HG02973 (cell line): ENCODE results near the gene TXNDC9.
"Not testable (repeated sequence)": the region's sequence is repeated elsewhere in the genome, so short reads cannot be mapped to it uniquely, and the experiment has no call there.

Experiments used
- ATAC-seq: cut with Tn5 transposase; IDR thresholded peaks from one replicate; pipeline ENCODE4 v1.9.1; 2021; ENCODE audit warnings: moderate library complexity; ENCODE audit not compliant: unreplicated experiment

The TXNDC9 gene, protein sequence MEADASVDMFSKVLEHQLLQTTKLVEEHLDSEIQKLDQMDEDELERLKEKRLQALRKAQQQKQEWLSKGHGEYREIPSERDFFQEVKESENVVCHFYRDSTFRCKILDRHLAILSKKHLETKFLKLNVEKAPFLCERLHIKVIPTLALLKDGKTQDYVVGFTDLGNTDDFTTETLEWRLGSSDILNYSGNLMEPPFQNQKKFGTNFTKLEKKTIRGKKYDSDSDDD

DNA sequence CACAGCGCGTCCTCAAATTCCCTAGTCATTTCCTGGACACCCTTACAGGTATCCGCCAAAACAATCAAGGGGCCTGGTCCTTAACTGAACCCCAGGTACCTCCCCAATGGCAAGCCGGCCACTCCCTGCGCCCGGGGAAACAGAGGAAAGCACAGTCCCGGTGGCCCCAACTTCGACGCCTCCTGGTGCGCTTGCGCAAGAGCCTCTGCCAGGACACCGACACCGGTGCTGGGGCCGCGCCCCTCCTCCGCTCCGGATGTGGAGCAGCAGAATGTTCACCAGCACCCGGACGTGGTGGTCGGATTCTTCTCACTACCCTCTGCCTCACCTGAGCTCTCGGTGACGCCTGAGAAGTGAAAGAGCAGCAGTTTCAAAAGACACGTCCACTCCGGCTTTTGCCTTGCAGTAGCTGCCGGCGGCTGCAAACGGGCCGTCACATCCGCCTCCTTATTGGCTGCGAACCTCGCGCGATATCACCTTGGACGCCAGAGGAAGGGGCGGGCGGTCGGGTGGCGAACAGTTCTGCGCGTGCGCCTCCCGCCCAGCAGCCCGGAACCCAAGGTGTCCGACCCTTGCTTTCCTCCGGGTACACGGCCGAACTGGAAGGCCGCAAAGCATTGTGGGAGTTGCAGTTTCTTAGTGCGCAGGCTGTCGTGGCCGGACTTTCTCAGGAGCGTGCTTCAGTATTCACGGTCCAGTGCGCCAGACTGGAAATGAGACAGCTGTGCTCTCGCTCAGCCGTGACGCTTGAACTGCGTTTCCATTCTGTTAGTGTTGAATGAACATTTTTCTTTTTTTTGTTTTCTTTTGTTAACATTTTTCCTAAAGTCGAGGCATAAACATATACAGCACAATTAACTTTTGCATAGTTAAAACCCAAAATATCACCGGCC lies at the start of gene TXNDC9:
Gene TXNDC9 (minus strand): TSS at position 423 of the 893 bp plus-strand sequence. CDS start 3,123 bp downstream, outside the sequence.
- ATAC-seq = peak; percentile 65

DNA sequence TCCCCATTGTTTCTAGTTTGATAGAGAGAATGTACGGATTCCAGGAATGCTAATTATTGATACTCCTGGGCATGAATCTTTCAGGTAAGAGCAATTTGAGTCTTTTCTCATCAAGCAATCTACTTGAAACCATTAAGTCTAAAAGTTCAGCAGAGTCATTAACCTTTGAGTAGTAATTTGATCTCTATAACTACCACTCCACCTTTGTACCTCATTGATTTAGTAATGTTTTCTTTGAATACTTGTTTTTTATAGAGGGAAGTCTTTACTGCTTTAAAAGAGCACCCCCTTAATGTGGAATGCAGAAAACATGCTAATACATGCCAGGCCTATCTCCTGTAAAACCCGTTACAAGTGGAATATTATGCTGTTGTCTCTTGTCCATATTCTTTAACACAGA lies 46.0 kb upstream of the TXNDC9 start:
- no peak for ATAC-seq

DNA sequence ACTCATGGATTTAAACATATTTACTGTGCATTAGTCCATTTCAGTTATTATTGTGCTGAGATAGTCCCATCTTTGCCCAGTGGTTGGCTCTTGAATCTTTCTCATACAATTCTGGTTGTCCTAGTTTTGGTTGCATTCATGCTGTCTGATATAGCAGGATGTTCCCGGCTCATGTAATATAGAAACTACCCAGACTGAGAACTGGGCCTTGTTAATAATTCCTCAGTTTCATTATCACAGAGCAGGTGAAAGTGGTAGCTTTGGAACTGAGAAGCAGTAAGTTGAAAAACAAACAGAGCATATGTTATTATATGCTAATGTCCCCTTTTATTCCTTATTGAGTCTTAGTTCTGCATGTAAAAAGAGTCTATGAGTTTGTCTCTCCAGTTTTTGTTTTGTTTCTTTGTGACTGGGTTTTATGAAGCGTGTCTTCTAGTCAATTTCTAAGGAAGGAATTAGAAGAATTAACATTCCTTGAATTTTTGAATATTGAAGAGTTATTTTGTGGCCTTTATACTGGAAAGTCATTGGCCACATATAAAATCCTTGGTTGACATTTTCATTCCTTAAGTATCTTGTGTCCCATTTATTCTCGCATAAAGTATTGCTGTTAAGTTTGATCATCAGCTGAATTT lies 44.4 kb upstream of the TXNDC9 start:
- ATAC-seq = peak; percentile 56

DNA sequence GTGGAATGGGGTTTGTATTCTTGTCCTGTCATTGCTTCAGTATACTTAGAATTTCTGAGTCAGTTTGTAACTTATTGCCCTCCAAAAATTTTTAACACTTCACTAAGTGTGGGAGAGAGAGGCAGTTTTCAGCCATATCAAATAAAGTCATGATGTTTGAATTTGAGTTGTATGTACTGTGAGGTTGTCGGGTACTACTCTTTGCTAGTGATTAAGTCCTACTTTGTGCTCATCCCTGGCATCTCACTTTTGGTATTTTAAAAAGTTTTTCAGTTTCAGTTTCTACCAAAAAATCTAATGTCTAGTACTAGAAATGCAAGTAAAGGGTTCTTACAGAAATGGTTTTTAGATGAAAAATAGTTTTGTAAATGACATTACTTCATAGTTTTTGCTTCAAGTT lies 41.7 kb upstream of the TXNDC9 start:
- ATAC-seq = no peak

DNA sequence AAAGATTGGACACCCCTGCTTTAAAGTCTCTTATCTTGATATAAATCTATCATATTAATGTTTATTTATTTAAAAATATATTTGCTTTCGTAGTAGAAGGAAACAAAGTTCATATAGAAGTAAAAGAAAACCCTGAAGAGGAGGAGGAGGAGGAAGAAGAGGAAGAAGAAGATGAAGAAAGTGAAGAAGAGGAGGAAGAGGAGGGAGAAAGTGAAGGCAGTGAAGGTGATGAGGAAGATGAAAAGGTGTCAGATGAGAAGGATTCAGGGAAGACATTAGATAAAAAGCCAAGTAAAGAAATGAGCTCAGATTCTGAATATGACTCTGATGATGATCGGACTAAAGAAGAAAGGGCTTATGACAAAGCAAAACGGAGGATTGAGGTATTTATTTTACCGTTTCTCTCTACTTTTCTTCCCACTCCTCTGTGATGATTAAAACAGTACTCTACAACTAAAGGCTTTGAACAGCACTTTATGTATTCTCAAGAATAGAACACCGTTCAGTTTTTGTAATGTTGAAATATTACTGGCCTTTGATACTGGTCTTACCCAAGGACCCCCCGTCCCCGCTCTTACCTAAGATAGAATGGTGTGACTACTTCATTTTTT lies 40.2 kb upstream of the TXNDC9 start:
- no peak for ATAC-seq

DNA sequence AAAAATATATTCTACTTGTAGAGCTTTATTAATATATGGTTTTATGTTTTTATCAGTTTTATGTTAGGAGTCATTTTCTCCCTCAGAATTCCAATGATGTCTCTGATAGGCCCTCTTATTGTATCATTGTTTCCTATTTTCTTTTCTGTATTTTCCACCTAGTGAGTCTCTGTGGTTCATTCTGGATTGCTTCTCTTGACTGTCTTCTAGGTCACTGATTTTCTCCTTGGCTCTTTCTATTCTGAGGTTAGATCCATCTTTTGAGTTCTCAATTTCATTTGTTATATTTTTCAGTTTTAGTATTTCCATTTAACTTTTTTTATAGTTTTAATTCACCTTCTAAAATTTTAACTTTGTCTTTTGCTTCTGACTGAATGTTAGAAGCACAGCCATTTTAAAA lies 38.6 kb upstream of the TXNDC9 start:
- ATAC-seq = no peak

DNA sequence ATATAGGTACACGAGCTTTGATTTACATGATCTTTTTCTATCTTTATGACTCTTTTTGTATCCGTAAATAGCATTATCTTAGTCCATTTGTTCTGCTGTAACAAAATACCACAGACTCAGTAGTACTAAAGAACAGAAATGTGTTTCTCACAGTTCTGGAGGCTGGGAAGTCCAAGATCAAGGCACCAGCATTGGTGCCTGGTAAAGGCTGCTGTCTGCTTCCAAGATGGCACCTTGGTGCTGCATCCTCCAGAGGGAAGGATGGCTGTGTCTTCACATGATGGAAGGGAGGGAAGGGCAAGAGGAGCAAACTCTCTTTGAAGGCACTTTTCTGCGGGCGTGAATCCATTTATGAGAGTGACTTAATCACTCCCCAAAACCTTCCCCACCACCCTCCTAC lies 37.0 kb upstream of the TXNDC9 start:
- ATAC-seq = no peak

DNA sequence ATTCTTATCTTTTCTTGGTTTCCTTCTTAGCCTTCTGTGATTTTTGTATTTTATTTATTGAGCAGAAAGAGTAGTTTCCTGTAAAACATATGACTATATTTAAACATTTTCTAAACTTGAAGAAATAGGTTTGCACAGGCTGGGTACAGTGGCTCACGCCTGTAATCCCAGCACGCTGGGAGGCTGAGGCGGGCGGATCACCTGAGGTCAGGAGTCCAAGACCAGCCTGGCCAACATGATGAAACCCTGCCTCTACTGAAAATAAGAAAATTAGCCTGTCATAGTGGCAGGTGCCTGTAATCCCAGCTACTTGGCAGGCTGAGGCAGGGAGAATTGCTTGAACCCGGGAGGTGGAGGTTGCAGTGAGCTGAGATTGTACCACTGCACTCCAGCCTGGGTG lies 32.7 kb upstream of the TXNDC9 start:
- ATAC-seq = not testable (repeated sequence)

DNA sequence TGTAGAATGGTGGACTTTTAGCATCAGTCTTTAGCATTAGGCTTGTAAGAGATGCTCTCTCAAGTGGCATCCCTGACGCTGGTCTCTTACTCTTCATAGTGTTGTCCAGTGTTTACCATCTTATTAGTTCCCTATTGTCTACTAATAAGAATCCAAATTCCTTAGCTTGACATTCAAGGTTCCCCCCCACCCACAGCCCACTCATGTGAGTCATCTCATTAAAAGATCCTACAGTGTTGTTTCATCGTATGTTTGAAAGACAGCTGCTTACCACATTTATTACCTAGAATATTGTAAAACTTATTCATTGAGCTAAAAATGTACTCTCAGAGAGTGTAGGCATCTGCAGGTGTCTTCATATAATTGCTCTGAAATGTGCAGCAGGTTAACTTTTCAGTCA lies 29.5 kb upstream of the TXNDC9 start:
- ATAC-seq = no peak

DNA sequence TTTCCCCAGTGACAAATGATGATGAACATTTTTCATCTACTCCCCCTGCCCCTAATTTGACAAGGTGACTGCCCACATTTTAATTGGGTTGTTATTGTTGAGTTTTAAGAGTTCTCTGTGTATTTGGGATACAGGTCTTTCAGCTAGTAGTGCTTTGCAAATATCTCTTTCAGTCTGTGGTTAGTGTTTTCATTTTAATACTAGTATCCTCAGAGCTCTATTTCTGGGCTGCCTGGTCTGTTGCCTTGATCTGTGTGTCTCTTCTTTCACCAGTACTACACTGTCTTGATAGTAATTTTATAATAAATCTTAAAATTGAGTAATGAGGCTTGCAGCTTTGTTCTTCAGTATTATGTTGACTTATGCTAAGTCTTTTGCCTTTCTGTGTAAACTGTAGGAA lies 20.7 kb upstream of the TXNDC9 start:
- ATAC-seq = no peak

DNA sequence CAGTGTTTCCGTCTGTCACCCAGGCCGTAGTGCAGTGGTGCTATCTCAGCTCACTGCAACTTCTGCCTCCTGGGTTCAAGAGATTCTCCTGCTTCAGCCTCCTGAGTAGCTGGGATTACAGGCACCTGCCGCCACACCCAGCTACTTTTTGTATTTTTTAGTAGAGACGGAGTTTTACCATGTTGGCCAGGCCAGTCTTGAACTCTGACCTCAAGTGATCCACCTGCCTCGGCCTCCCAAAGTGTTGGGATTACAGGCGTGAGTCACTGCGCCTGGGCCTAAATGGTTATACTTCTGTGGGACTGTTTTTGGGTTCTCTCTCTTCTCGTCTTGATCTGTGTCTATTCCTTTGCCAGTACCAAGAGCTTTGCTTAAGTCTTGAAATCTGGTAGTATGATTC lies 18.7 kb upstream of the TXNDC9 start:
- ATAC-seq = not testable (repeated sequence)

DNA sequence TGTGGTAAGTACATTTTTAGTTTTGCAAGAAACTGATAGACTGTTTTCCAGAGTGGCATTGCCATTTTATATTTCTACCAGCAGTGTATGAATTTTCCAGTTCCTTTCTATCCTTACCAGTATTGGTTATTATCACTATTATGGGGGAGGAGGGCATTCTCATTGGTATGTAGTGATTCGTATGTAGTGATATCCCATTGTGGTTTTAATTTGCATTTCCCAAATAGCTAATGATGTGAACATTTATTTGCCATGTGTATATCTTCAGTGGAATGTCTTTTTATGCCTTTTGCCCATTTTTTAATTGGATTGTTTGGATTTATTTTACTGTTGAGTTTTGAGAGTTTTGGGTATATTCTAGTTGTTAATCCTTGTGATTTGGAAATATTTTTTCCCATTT lies 17.9 kb upstream of the TXNDC9 start:
- ATAC-seq = no peak

DNA sequence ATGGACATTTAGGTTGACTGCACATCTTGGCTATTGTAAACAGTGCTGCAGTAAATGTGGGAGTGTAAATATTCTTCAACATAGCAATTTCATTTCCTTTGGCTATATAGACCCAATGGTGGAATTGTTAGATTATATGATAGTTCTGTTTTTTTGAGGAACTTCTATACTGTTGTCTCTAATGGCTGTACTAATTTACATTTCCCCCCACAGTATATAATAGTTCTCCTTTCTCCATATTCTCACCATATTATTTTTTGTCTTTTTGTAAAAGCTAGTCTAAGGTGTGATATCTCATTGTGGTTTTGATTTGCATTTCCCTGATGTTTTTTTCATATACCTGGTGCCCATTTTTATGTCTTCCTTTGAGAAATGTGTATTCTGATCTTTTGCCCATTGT lies 14.1 kb upstream of the TXNDC9 start:
- no peak for ATAC-seq

DNA sequence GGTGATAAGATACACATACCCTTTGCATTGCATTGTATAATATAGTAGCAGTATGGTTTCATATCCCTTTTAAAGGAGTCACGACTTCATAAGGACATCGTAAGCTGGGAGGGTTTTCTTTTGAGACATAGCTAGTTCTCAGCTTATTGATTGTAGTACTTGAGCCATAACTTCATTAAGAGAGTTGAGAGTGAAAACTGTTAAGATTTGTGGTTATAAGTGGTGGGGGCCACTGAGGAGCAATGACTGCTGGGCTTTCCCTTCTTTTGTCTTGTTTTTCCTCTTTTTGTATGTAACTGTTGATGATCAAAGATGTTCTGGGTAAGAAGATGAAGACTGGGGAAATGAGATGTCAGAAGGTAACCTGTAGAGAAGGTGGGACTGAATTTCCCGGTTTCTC lies 12.0 kb upstream of the TXNDC9 start:
- ATAC-seq = no peak

DNA sequence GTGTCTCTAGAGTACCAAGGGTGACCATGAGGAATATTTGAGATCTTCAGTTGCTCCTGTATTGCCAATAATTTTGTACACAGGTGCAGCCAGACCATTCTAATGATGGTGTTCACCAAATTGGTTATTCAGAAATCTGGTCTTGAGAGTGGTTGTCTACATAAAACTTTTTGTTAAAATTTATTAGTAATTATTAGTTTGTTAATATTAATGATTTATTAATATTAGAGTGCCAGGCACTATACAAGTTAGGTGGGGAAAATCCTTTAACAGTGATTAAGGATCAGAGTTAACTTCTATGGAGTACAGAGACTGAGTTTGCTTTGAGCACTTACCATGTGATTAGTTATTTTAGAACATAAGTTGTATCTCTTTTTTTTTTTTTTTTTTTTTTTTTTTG lies 10.1 kb upstream of the TXNDC9 start:
- no peak for ATAC-seq

DNA sequence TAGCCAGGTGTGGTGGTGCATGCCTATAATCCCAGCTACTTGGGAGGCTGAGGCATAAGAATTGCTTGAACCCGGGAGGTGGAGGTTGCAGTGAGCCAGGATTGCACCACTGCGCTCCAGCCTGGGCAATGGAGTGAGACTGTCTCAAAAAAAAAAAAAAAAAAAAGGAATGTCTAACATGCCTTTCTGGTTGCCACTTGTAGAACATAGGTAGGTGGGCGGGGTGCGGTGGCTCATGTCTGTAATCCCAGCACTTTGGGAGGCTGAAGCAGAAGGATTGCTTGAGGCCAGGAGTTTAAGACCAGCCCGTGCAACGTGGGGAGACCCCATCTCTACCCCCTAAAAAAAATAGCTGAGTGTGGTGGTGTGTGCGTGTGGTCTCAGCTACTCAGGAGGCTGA lies 9.3 kb upstream of the TXNDC9 start:
- not testable (repeated sequence) for ATAC-seq

DNA sequence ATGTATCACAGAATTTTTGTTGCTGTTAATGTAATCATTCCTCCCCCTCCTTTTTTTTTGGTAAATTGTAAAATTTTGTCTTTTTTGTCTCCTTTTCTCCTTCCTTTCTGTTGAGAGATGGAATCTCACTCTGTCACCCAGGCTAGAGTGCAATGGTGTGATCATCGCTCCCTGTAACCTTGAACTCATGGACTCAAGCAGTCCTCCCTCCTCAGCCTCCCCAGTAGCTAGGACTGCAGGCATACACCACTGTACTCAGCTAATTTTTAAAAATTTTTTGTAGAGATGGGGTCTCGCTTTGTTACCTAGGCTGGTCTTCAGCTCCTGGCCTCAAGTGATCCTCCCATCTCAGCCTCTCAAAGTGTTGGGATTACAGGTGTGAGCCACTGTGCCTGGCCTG lies 6.4 kb upstream of the TXNDC9 start:
- no peak for ATAC-seq

DNA sequence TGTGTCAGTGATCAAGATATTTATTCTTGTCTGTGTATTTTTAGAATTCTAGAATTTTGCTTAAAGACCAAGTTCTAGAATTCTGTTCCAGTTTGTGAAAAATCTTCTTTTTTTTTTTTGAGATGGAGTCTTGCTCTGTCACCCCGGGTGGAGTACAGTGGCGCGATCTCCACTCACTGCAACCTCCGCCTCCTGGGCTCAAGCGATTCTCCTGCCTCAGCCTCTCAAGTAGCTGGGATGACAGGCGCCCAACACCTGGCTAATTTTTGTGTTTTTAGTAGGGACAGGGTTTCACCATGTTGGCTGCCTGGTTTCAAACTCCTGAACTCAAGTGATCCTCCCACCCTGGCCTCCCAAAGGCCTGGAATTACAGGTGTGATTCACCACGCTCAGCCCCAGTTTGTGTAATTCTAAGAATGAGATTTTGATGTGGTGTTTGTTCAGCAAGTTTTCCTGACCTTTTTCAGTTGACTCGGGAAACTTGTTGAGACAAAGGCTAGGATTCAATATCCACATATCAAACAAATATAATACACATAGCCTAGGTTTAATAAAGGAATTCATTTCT lies 4.6 kb upstream of the TXNDC9 start:
- ATAC-seq = no peak

DNA sequence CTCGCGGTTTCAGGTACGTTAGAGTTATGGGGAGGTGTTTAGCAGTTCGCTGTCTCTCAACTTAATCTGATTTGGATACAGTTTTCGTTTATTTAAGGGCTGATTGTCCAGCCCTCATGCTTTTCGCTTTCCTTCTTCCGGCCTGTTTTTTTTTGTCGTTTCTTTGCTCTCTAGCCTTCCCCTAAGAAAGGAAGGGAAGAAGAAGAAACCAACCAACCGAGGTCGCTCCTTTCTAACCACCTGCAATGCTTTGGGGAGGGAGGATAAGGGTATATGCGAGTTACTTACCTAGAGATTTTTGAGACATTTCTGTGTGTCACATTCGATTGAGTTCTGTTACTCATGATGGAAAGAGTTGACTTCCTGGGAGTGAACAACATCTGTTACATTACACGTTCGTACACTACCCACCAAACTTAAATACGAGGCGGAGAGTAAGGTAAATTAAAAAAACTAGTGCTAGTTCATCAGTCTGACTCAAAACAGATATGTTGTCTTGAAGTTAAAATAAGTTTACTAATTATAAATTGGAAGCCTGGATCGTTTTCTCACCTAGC lies 2.0 kb upstream of the TXNDC9 start:
- ATAC-seq = no peak

DNA sequence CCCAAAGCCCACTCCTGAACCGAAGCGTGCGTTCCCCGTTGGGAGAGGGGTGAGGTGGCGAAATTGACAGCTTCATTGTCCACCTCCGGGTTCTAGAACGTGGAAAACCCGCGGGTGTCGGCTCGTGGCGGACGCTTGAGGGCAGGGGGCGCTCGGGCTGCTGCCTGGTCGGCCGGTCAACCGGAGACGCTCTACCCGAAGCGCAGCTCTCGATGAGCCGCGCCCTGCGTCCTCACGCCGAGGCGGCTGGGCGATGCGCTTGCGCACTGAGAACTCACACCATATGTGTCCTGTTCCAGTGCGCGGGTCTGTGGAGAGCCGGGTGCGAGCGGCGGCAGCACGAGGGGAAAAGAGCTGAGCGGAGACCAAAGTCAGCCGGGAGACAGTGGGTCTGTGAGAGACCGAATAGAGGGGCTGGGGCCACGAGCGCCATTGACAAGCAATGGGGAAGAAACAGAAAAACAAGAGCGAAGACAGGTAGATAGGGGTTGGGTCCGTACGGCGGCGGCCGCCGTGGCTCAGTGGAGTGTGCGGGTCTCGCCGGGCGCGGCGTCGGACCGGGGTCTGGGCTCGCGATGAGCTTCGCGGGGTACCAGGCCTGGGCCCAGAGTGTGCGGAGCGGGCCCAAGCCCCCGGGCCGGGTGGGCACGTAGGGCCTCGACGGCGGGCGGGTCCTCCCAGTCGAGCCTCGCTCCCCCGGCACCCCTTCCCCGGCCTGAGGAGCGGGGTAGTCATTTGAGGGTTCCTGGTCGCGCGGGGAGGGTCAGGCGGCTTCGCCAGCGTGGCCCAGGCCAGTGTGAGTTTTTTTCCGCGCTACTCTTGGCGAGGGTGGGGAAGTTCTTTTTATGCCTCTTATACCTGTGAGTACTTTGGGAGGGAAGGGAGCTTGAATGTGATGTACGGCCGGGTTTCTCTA lies 1.2 kb upstream of the TXNDC9 start, which contains the start of gene EIF5B:
Gene EIF5B (plus strand): TSS at position 277 of the 916 bp plus-strand sequence. CDS start 166 bp downstream, at position 443.
- ATAC-seq = peak; percentile 50
